SK-N-SH (cell line): ENCODE data around the gene GLS2. TPM values are rescaled to one million over a fixed set of nuclear protein-coding genes. Genes with fewer than 3 reads are reported as not detected.

ENCODE experiments used
- CTCF ChIA-PET: fragments of 300-600, 350-600 bp; formaldehyde crosslinking; extraction: SDS; loops from one replicate; lab custom pipeline; 2021; lab: Yijun Ruan, JAX
- POLR2A ChIA-PET: fragments of 350-600 bp; sonication (Branson Sonifier 250); formaldehyde crosslinking; extraction: SDS; loops from one replicate; lab custom pipeline; 2020; ENCODE audit warnings: antibody characterized with exemption, inconsistent platforms; lab: Yijun Ruan, JAX
- DNase-seq: peaks from one replicate; pipeline ENCODE4 v3.0.0; 2012
- H2AFZ ChIP-seq: fragments of 200-600 bp; sonication (generic); 2 replicates; pipeline ENCODE4 v1.8.1; 2016; ENCODE audit warnings: antibody characterized with exemption, mild to moderate bottlenecking, low read depth
- H3F3A ChIP-seq: fragments of 200-600 bp; sonication (generic); replicated peaks from 2 replicates; pipeline ENCODE3; 2016; ENCODE audit warnings: antibody characterized with exemption, mild to moderate bottlenecking; ENCODE audit not compliant: insufficient read depth
- H3K27ac ChIP-seq, 2 experiments: fragments of 200-500 bp in 1 of 2; fragments of 200-600 bp in 1 of 2; sonication (Bioruptor generic) in 1 of 2; sonication (generic), shearing (Covaris generic) in 1 of 2; 2 replicates each; pipeline versions ENCODE4 v1.5.1 to v1.6.1; 2014 to 2016; ENCODE audit warnings: low read depth in 2 of 2, inconsistent platforms in 1 of 2, low read length in 1 of 2, mild to moderate bottlenecking in 1 of 2, mixed read lengths in 1 of 2
- H3K27me3 ChIP-seq: fragments of 200-600 bp; sonication (generic), shearing (Covaris generic); 2 replicates; pipeline ENCODE4 v1.6.1; 2016; ENCODE audit warnings: mixed run types; ENCODE audit not compliant: insufficient read depth
- H3K36me3 ChIP-seq, 2 experiments: fragments of 200-500 bp in 1 of 2; fragments of 200-600 bp in 1 of 2; sonication (Bioruptor generic) in 1 of 2; sonication (generic) in 1 of 2; replicated peaks in 1 of 2; 2 replicates each; pipeline versions ENCODE3 to v1.5.1; 2014 to 2016; ENCODE audit warnings: low read length in 1 of 2, mild to moderate bottlenecking in 1 of 2; ENCODE audit not compliant: insufficient read depth in 2 of 2, control insufficient read depth in 1 of 2
- H3K4me1 ChIP-seq, 2 experiments: fragments of 200-500 bp in 1 of 2; fragments of 200-600 bp in 1 of 2; sonication (Bioruptor generic) in 1 of 2; sonication (generic), shearing (Covaris generic) in 1 of 2; 2 replicates each; pipeline versions ENCODE4 v1.5.1 to v1.6.1; 2014 to 2016; ENCODE audit warnings: low read depth in 1 of 2, low read length in 1 of 2, mixed run types in 1 of 2; ENCODE audit not compliant: insufficient read depth in 2 of 2, control insufficient read depth in 1 of 2
- H3K4me2 ChIP-seq: fragments of 200-600 bp; sonication (generic), shearing (Covaris generic); 2 replicates; pipeline ENCODE4 v1.6.1; 2017; ENCODE audit warnings: mixed run types
- H3K4me3 ChIP-seq, 2 experiments: fragments of 200-500 bp in 1 of 2; fragments of 200-600 bp in 1 of 2; sonication (Bioruptor generic) in 1 of 2; sonication (generic), shearing (Covaris generic) in 1 of 2; 2 replicates each; pipeline versions ENCODE4 v1.5.1 to v1.8.1; 2014 to 2016; ENCODE audit warnings: low read depth in 2 of 2, inconsistent platforms in 1 of 2, low read length in 1 of 2, mild to moderate bottlenecking in 1 of 2, mixed read lengths in 1 of 2, moderate library complexity in 1 of 2
- H3K79me2 ChIP-seq: fragments of 200-600 bp; sonication (generic); 2 replicates; pipeline ENCODE4 v1.8.1; 2017; ENCODE audit warnings: mild to moderate bottlenecking; ENCODE audit not compliant: insufficient read depth
- H3K9ac ChIP-seq: fragments of 200-600 bp; sonication (generic); 2 replicates; pipeline ENCODE4 v1.6.1; 2017; ENCODE audit warnings: mixed run types
- H3K9me2 ChIP-seq: fragments of 200-600 bp; sonication (generic); 2 replicates; pipeline ENCODE4 v1.6.1; 2017; ENCODE audit warnings: mixed run types
- H3K9me3 ChIP-seq: fragments of 200-600 bp; sonication (generic); 2 replicates; pipeline ENCODE4 v1.6.1; 2017; ENCODE audit warnings: mixed run types, mild to moderate bottlenecking, moderate library complexity
- H4K20me1 ChIP-seq: fragments of 200-600 bp; sonication (generic); 2 replicates; pipeline ENCODE4 v1.6.1; 2017; ENCODE audit warnings: mild to moderate bottlenecking, mixed run types; ENCODE audit not compliant: insufficient read depth
- CHD2 ChIP-seq: fragments of 150-350 bp; IDR thresholded peaks from 2 replicates; pipeline ENCODE4 v1.6.1; 2018; ENCODE audit warnings: low read length; ENCODE audit not compliant: partially characterized antibody
- ELF1 ChIP-seq: IDR thresholded peaks from 2 replicates; pipeline ENCODE4 v1.4.0; 2012
- EP300 ChIP-seq, 2 experiments: IDR thresholded peaks; 2 replicates each; pipeline versions ENCODE4 v1.4.0 to v1.6.1; 2012; ENCODE audit warnings: borderline replicate concordance in 1 of 2, low read depth in 1 of 2, low read length in 1 of 2
- EZH2phosphoT487 ChIP-seq: fragments of 200-600 bp; sonication (generic); IDR thresholded peaks from 2 replicates; pipeline ENCODE4 v1.6.1; 2017; ENCODE audit warnings: low read depth, mixed run types, mild to moderate bottlenecking, antibody characterized with exemption, moderate library complexity, borderline replicate concordance
- FOSL2 ChIP-seq: IDR thresholded peaks from 2 replicates; pipeline ENCODE4 v1.4.0; 2012; ENCODE audit warnings: low read depth, mild to moderate bottlenecking, moderate library complexity, borderline replicate concordance
- FOXJ3 ChIP-seq: sonication (generic); formaldehyde crosslinking; IDR thresholded peaks from 2 replicates; pipeline ENCODE4 v1.5.1; 2020; ENCODE audit warnings: mild to moderate bottlenecking, missing genetic modification reagents
- GATA2 ChIP-seq: sonication (generic); formaldehyde crosslinking; IDR thresholded peaks from 2 replicates; pipeline ENCODE4 v1.5.0; 2020; ENCODE audit warnings: mild to moderate bottlenecking, missing genetic modification reagents
- MXI1 ChIP-seq: IDR thresholded peaks from 2 replicates; pipeline ENCODE4 v1.6.1; 2012; ENCODE audit warnings: mild to moderate bottlenecking, low read depth, low read length, improper control_type of control experiment
- NFIC ChIP-seq: IDR thresholded peaks from 2 replicates; pipeline ENCODE4 v1.4.0; 2012; ENCODE audit warnings: borderline replicate concordance
- NRF1 ChIP-seq: IDR thresholded peaks from 2 replicates; pipeline ENCODE4 v1.6.1; 2012; ENCODE audit warnings: low read depth, mild to moderate bottlenecking, low read length
- TAF1 ChIP-seq: IDR thresholded peaks from 2 replicates; pipeline ENCODE4 v1.6.1; 2012; ENCODE audit warnings: low read depth, mild to moderate bottlenecking, low read length, moderate library complexity, borderline replicate concordance
- polyA plus RNA-seq, 3 experiments: library from polyadenylated mRNA; depleted of rRNA; stranded (reverse); fragments of >200 nt; gene quantifications; 2 replicates each; pipeline ENCODE4 v1.2.3, GENCODE V29; 2012
- TF ChIP-seq, protein P1 (sequence below): fragments of 150-350 bp; IDR thresholded peaks from 2 replicates; pipeline ENCODE4 v1.6.1; 2017; ENCODE audit warnings: antibody characterized with exemption, low read length, low read depth, borderline replicate concordance
- TF ChIP-seq, protein P2 (sequence below): fragments of 200-600 bp; sonication (generic); IDR thresholded peaks from 2 replicates; pipeline ENCODE4 v1.6.1; 2017; ENCODE audit warnings: antibody characterized with exemption, mild to moderate bottlenecking, moderate library complexity
- TF ChIP-seq, protein P3 (sequence below): IDR thresholded peaks from 2 replicates; pipeline ENCODE4; 2012

Gene GLS2
- polyA plus RNA-seq, 1 of the 3 experiments (the other 2 are of a cell fraction): 2.1 TPM

DNA sequence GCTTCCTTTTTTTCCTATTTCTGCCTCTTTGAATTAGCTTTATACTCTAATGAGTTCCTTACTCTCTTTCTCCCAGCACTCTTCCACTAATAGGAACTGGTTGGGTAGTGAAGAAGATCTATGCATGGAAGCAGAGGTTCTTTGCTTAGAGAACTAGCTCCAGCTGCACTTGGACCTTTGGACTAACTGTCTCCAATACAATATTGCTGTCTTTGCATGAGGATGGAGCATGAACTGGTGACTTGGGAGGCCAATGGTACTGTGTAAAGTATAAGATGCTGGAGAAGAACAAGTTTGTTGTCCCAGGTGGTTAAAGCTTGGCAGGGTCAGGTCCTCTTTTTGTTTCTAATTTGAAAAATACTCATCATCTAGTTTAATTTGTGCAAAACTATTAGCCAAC, 2.4 kb upstream of the GLS2 start:
- H3K9me3 ChIP-seq: no peaks in the 10 kb centered on the region
- peaks cover 0 to 10% of the 10 kb centered on the region in 2 experiments; a peak in 1 of 4 replicates for H3K4me1 ChIP-seq
- TF ChIP-seq GATA2: no peak
- TF ChIP-seq, protein P1, sequence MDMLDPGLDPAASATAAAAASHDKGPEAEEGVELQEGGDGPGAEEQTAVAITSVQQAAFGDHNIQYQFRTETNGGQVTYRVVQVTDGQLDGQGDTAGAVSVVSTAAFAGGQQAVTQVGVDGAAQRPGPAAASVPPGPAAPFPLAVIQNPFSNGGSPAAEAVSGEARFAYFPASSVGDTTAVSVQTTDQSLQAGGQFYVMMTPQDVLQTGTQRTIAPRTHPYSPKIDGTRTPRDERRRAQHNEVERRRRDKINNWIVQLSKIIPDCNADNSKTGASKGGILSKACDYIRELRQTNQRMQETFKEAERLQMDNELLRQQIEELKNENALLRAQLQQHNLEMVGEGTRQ: no peak
- TF ChIP-seq NFIC: no peak
- TF ChIP-seq MXI1: no peak
- no peak for TF ChIP-seq EZH2phosphoT487
- TF ChIP-seq NRF1: no peak
- no peak for TF ChIP-seq CHD2
- TF ChIP-seq TAF1: no peak
- TF ChIP-seq, protein P2, sequence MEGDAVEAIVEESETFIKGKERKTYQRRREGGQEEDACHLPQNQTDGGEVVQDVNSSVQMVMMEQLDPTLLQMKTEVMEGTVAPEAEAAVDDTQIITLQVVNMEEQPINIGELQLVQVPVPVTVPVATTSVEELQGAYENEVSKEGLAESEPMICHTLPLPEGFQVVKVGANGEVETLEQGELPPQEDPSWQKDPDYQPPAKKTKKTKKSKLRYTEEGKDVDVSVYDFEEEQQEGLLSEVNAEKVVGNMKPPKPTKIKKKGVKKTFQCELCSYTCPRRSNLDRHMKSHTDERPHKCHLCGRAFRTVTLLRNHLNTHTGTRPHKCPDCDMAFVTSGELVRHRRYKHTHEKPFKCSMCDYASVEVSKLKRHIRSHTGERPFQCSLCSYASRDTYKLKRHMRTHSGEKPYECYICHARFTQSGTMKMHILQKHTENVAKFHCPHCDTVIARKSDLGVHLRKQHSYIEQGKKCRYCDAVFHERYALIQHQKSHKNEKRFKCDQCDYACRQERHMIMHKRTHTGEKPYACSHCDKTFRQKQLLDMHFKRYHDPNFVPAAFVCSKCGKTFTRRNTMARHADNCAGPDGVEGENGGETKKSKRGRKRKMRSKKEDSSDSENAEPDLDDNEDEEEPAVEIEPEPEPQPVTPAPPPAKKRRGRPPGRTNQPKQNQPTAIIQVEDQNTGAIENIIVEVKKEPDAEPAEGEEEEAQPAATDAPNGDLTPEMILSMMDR: no peak
- TF ChIP-seq FOXJ3 (CRISPR knock-in tag): no peak
- TF ChIP-seq EP300 (IDR thresholded peaks at IDR 0.05; ENCODE audit: borderline replicate concordance in 1 of 2, low read depth in 1 of 2, low read length in 1 of 2): no peak
- no peak for TF ChIP-seq FOSL2
- no peak for TF ChIP-seq ELF1
- TF ChIP-seq, protein P3, sequence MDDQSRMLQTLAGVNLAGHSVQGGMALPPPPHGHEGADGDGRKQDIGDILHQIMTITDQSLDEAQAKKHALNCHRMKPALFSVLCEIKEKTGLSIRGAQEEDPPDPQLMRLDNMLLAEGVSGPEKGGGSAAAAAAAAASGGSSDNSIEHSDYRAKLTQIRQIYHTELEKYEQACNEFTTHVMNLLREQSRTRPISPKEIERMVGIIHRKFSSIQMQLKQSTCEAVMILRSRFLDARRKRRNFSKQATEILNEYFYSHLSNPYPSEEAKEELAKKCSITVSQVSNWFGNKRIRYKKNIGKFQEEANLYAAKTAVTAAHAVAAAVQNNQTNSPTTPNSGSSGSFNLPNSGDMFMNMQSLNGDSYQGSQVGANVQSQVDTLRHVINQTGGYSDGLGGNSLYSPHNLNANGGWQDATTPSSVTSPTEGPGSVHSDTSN: no peak
- peaks cover 16% of the 10 kb centered on the region; the same call in 1 of the 2 replicates for H3K27me3 ChIP-seq
- H3K36me3 ChIP-seq: no peaks in the 10 kb centered on the region
- no peaks in the 10 kb centered on the region for H3K79me2 ChIP-seq
- no peaks in the 10 kb centered on the region for H4K20me1 ChIP-seq
- no peak for DNase-seq
- H3K9me2 ChIP-seq: no peaks in the 10 kb centered on the region
- no peak overlapping the region for H3K4me3 ChIP-seq
- H3K9ac ChIP-seq: no peak overlapping the region
- H3F3A ChIP-seq: peaks cover 3% of the 10 kb centered on the region
- CTCF ChIA-PET: interaction anchor here (1.3 to 2.6 kb wide), 4 partner anchors 23 to 146 kb away, joined by 3 to 10 read pairs (median 6); no protein-coding TSS in a partner anchor
- no peak overlapping the region for H3K27ac ChIP-seq
- H2AFZ ChIP-seq: 0 out of 2 replicates have a peak overlapping the region, but pooled peaks have one; percentile 18
- POLR2A ChIA-PET: no interaction called here
- H3K4me2 ChIP-seq: no peak overlapping the region
